Gastrocnemius medialis (tissue), 4 donors: ENCODE measurements around the gene TGM2.

ENCODE experiments used
- CTCF ChIP-seq, 5 experiments: fragments of 450-650 bp in 3 of 5; fragments of 200-600 bp in 2 of 5; sonication (generic) in 2 of 5; IDR thresholded peaks in 4 of 5; conservative IDR thresholded peaks in 1 of 5; 1 replicate in 4 of 5; 2 replicates in 1 of 5; pipeline ENCODE4 v1.5.1; 2016 to 2019; ENCODE audit warnings: antibody characterized with exemption in 5 of 5, mild to moderate bottlenecking in 3 of 5, moderate library complexity in 3 of 5
- POLR2A ChIP-seq, 2 donors: fragments of 450-650 bp; IDR thresholded peaks; one replicate each; pipeline ENCODE4 v1.6.1; 2017; ENCODE audit warnings: antibody characterized with exemption in 2 of 2, mild to moderate bottlenecking in 2 of 2, moderate library complexity in 2 of 2

- TF ChIP-seq CTCF (IDR thresholded peaks at IDR 0.05 in 4 of 5, conservative IDR thresholded peaks at IDR 0.05 in 1 of 5) (no peak), POLR2A (IDR thresholded peaks at IDR 0.05) (no peak)
Observed at GRCh38 chr20:38129248-38129865, 35.7 kb downstream of the TGM2 start.
